SU-DHL-6 (cell line): ENCODE results near the gene GK.

Experiments
- H2AFZ ChIP-seq: fragments of 200-600 bp; sonication (generic); 2 replicates; pipeline ENCODE4 v1.6.1; 2014; ENCODE audit warnings: low read depth, mild to moderate bottlenecking, moderate library complexity, mixed read lengths, antibody characterized with exemption, low read length; ENCODE audit not compliant: severe bottlenecking
- H3F3A ChIP-seq: fragments of 200-600 bp; shearing (Covaris generic); 2 replicates; pipeline ENCODE4 v1.6.0; 2016; ENCODE audit warnings: antibody characterized with exemption, mild to moderate bottlenecking; ENCODE audit not compliant: insufficient read depth
- H3K27ac ChIP-seq: fragments of 200-600 bp; sonication (generic); 2 replicates; pipeline ENCODE4 v1.5.1; 2016; ENCODE audit warnings: low read depth, mild to moderate bottlenecking, low read length, moderate library complexity, mixed read lengths
- H3K27me3 ChIP-seq: fragments of 200-600 bp; sonication (generic), shearing (Covaris generic); 2 replicates; pipeline ENCODE4 v1.6.0; 2014; ENCODE audit warnings: mild to moderate bottlenecking, low read length
- H3K36me3 ChIP-seq: fragments of 200-600 bp; sonication (generic); 2 replicates; pipeline ENCODE4 v1.6.1; 2014; ENCODE audit warnings: mild to moderate bottlenecking, low read length, mixed read lengths
- H3K4me2 ChIP-seq: fragments of 300-600, 200-600 bp; shearing (Covaris generic), sonication (generic); 2 replicates; pipeline ENCODE4 v1.6.0; 2014; ENCODE audit warnings: low read length, low read depth, mild to moderate bottlenecking; ENCODE audit not compliant: poor library complexity, severe bottlenecking
- H3K4me3 ChIP-seq: fragments of 200-600 bp; sonication (generic); 2 replicates; pipeline ENCODE4 v1.5.1; 2014; ENCODE audit warnings: antibody characterized with exemption, low read length, mild to moderate bottlenecking, mixed read lengths; ENCODE audit not compliant: insufficient read depth, poor library complexity, severe bottlenecking
- H3K79me2 ChIP-seq: fragments of 200-600 bp; sonication (generic); 2 replicates; pipeline ENCODE4 v1.6.1; 2014; ENCODE audit warnings: mild to moderate bottlenecking, low read length, moderate library complexity; ENCODE audit not compliant: insufficient read depth
- H3K9ac ChIP-seq: fragments of 200-600 bp; sonication (generic); 2 replicates; pipeline ENCODE4 v1.7.0; 2014; ENCODE audit warnings: mild to moderate bottlenecking, low read length
- H3K9me2 ChIP-seq: fragments of 200-600 bp; sonication (generic); replicated peaks from 2 replicates; pipeline ENCODE4 v1.6.1; 2014; ENCODE audit warnings: low read length; ENCODE audit not compliant: insufficient read depth
- H3K9me3 ChIP-seq: fragments of 200-600 bp; sonication (generic); 2 replicates; pipeline ENCODE4 v1.6.1; 2014; ENCODE audit warnings: low read length, mixed read lengths; ENCODE audit not compliant: insufficient read depth
- H4K20me1 ChIP-seq: fragments of 200-600 bp; sonication (generic); 2 replicates; pipeline ENCODE4 v1.6.1; 2014; ENCODE audit warnings: low read depth, mild to moderate bottlenecking, antibody characterized with exemption, low read length, moderate library complexity, mixed read lengths
- EZH2phosphoT487 ChIP-seq: fragments of 200-600 bp; sonication (generic), shearing (Covaris generic); conservative IDR thresholded peaks from 2 replicates; pipeline ENCODE4 v1.6.1; 2018; ENCODE audit warnings: mild to moderate bottlenecking, antibody characterized with exemption, low read length, moderate library complexity, mixed read lengths
- TF ChIP-seq, protein P1 (sequence below): fragments of 200-600 bp; sonication (generic); IDR thresholded peaks from one replicate; pipeline ENCODE4 v1.5.1; 2017; ENCODE audit warnings: antibody characterized with exemption, mild to moderate bottlenecking, low read length, moderate library complexity; ENCODE audit not compliant: insufficient read depth, poor library complexity, severe bottlenecking

The GK gene

DNA sequence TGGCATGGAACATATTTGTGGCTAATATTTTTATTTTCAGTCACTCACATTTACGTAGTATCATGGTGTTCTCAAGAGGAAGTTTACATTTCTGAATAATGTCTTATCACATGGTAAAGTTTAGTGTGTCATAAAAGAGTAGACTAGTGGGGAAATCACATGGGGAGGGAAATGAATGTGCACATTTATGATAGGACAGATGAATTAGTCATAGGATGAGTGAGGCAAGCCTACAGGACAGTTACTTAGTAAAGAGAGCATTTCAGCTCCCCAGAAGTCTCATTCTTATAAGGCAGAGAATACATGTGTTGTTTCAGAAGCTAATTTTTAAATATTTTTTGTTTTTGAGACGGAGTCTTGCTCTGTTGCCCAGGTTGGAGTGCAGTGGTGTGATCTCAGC, 6.2 kb downstream of the GK start:
- H2AFZ ChIP-seq: no peak overlapping the region
- TF ChIP-seq, protein P1, sequence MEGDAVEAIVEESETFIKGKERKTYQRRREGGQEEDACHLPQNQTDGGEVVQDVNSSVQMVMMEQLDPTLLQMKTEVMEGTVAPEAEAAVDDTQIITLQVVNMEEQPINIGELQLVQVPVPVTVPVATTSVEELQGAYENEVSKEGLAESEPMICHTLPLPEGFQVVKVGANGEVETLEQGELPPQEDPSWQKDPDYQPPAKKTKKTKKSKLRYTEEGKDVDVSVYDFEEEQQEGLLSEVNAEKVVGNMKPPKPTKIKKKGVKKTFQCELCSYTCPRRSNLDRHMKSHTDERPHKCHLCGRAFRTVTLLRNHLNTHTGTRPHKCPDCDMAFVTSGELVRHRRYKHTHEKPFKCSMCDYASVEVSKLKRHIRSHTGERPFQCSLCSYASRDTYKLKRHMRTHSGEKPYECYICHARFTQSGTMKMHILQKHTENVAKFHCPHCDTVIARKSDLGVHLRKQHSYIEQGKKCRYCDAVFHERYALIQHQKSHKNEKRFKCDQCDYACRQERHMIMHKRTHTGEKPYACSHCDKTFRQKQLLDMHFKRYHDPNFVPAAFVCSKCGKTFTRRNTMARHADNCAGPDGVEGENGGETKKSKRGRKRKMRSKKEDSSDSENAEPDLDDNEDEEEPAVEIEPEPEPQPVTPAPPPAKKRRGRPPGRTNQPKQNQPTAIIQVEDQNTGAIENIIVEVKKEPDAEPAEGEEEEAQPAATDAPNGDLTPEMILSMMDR: no peak
- TF ChIP-seq EZH2phosphoT487: no peak
- no peaks in the 10 kb centered on the region for H3K36me3 ChIP-seq
- no peak overlapping the region for H3K9ac ChIP-seq
- H3K27ac ChIP-seq: no peak overlapping the region
- no peaks in the 10 kb centered on the region for H3F3A ChIP-seq
- no peak overlapping the region for H3K4me2 ChIP-seq
- no peaks in the 10 kb centered on the region for H3K27me3 ChIP-seq
- no peaks in the 10 kb centered on the region for H4K20me1 ChIP-seq
- H3K79me2 ChIP-seq: no peaks in the 10 kb centered on the region
- no peaks in the 10 kb centered on the region for H3K9me2 ChIP-seq
- no peak overlapping the region for H3K4me3 ChIP-seq
- H3K9me3 ChIP-seq: no peaks in the 10 kb centered on the region

DNA sequence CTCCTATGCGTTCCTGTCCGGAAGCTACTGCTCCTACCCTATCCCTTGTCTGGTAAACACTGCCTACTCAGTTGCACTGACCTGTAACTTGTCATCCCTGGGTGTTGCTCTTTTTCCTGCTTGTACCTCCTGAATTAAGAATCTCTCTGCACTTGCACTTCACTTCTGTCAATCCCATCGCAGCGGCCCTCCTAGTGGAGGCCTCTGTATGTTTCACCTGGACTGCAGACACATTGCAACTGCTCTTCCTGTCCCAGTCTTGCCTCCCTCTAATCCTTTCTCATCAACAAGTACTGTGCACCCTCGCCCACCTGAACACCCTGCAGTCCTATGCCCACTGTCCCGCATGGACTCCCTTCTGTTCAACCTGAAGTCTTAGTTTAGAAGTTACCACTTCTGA, 8.0 kb downstream of the GK start:
- Histone ChIP-seq H3K27me3 (no peaks in the 10 kb centered on the region), H3K9me2 (no peaks in the 10 kb centered on the region), H2AFZ (no peak overlapping the region), H3K4me2 (no peak overlapping the region), H3K9ac (no peak overlapping the region), H3K36me3 (no peaks in the 10 kb centered on the region), H3K4me3 (no peak overlapping the region), H3K79me2 (no peaks in the 10 kb centered on the region), H3K27ac (no peak overlapping the region), H3F3A (no peaks in the 10 kb centered on the region), H4K20me1 (no peaks in the 10 kb centered on the region), H3K9me3 (no peaks in the 10 kb centered on the region)
- TF ChIP-seq, protein P1: no peak
- TF ChIP-seq EZH2phosphoT487: no peak

DNA sequence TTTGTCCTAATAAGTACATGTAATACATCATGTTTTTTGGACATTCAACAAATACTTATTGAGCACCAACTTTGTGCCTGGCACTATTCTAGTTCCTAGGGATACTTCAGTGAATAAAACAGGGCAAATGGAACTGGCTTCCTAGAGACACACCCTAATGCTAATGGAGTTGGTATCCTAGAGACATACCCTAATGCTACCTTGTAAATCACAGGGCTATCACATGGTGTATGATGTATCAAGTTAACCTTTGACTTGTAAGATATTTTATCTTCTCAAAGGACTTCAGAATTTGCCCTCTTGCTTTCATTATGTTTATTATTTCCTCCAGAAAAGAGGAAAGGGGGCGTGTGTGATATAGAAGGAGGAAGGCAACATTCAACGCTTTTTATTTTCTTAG, 10.1 kb downstream of the GK start:
- H3K9me3 ChIP-seq: no peaks in the 10 kb centered on the region
- no peak overlapping the region for H3K27ac ChIP-seq

More for the DNA sequence above, 10.1 kb downstream of the GK start:
- no peak for TF ChIP-seq EZH2phosphoT487
- TF ChIP-seq, protein P1: no peak
- H3K9ac ChIP-seq: no peak overlapping the region
- no peaks in the 10 kb centered on the region for H3K27me3 ChIP-seq
- no peak overlapping the region for H2AFZ ChIP-seq
- H3F3A ChIP-seq: no peaks in the 10 kb centered on the region
- H3K36me3 ChIP-seq: no peaks in the 10 kb centered on the region
- no peak overlapping the region for H3K4me2 ChIP-seq
- H4K20me1 ChIP-seq: no peaks in the 10 kb centered on the region
- H3K9me2 ChIP-seq: no peaks in the 10 kb centered on the region
- no peaks in the 10 kb centered on the region for H3K79me2 ChIP-seq
- no peak overlapping the region for H3K4me3 ChIP-seq
